HT1080 (cell line): ENCODE measurements around the gene ZNRF3. TPM values are rescaled to one million over a fixed set of nuclear protein-coding genes. Genes with fewer than 3 reads are reported as not detected.
"Not testable (repeated sequence)": the region's sequence is repeated elsewhere in the genome, so short reads cannot be mapped to it uniquely, and the experiment has no call there.

Experiments
- DNase-seq: peaks from one replicate; pipeline ENCODE4 v3.0.0-alpha.2; 2015; ENCODE audit warnings: low read depth
- total RNA-seq: library from RNA; depleted of rRNA; stranded (reverse); fragments of >200 nt; shearing (Covaris generic); gene quantifications from 2 replicates; pipeline ENCODE4 v1.2.3, GENCODE V29; 2014

Gene ZNRF3
- total RNA-seq, 1 experiment from 2014 or later: 9.1 TPM

DNA sequence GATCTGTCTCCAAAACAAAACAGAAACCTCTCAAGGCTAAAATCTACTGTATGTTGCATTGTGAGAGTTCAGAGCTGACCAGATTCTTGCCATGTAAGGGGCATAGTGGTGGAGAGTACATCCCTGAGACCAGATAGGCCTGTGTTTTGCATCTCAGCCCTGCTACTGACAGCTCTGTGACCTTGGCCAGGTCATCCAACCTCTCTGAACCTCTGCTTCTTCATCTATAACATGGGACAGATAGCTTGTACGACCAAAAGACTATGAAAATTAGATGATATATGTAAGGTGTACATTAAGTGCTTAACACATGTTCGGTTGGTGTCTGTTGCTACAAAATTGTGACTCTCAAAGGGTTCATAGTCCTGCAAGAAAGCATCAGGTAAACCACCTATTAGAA lies 22.9 kb downstream of the ZNRF3 start:
- DNase-seq: no peak

DNA sequence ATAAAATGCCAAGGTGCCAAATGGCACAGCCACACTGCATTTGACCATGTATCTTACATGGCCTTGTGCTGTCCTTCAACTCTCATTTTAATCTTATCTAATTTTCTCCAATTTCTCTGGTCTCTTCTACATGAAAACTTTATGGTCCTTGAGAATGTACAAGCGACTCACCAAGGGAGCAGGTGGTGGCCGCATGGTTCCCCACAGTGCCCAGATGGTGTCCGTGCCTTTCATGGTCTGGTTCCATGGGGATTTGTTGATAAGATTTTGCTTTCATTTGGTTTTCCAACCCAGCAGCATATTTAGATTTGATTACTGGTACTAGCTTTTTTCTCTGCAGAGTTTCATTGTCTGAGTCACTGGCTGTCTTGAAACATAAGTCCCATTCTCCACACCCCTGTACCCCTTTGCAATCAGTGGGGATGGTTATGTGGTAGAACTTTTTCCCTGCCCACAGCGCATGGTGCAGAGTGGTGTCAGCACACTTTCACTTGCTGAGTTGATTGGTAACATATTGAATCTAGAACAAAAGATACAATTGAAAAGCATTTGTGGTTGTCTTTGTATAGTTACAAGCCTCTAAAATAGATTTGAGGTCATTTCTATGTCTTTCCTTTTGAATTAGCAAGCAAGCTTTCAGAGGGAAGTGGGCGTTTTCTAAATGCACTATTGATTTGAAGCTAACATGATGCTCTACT lies 24.1 kb downstream of the ZNRF3 start:
- no peak for DNase-seq

- not testable (repeated sequence) for DNase-seq
Measured at GRCh38 chr22:28908810-28909209, 25.4 kb downstream of the ZNRF3 start.

- no peak for DNase-seq
Measured at GRCh38 chr22:28909375-28909774, 26.0 kb downstream of the ZNRF3 start.

- DNase-seq: no peak
Measured at GRCh38 chr22:28910569-28911303, 27.4 kb downstream of the ZNRF3 start.

GRCh38 chr22:28911304-28911690 lies 27.9 kb downstream of the ZNRF3 start:
- DNase-seq: no peak

GRCh38 chr22:28911777-28912669 lies 28.7 kb downstream of the ZNRF3 start:
- DNase-seq: no peak

GRCh38 chr22:28914201-28914600 lies 30.8 kb downstream of the ZNRF3 start:
- DNase-seq: no peak

GRCh38 chr22:28915969-28916368 lies 32.6 kb downstream of the ZNRF3 start:
- no peak for DNase-seq

DNA sequence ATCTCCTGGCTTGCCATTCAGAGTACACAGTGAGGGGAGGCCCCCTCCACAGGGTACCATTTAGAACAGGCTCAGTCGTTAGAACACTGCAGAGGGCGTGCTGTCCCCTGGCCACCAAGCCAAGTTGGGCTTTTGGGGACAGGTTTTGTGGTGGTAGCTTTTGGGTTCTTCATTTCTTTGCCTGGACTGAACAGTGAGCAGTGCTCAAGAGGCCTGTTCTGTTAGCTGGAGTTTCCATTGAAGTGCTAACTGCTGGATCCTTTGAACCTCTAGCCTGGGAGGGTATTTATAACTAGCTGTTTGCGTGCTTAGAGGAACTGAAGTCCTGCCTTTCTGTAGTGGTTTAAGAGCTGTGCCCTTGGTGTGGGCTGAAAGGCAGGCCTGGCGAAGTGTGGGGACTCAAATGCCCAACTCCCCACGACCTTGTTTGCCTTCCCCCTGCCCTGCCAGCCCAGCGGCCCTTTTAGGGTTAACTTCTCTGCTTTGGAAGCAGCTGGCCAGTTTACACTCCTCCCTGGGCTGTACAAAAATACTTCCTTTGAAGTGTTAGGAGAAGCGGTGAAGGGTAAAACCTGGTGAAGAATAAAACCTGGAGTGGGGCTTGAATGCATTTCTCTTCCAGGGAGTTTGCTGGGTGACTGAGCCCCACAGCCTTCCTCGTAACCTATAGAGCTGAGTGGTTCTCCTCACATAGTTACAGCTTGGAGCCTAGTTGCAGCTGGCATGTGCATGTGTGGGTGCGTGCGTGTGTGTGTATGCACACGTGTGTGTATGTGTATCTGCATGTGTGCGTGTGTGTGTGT lies 34.6 kb downstream of the ZNRF3 start:
- DNase-seq: no peak

GRCh38 chr22:28918550-28919271 lies 35.3 kb downstream of the ZNRF3 start:
- no peak for DNase-seq

DNA sequence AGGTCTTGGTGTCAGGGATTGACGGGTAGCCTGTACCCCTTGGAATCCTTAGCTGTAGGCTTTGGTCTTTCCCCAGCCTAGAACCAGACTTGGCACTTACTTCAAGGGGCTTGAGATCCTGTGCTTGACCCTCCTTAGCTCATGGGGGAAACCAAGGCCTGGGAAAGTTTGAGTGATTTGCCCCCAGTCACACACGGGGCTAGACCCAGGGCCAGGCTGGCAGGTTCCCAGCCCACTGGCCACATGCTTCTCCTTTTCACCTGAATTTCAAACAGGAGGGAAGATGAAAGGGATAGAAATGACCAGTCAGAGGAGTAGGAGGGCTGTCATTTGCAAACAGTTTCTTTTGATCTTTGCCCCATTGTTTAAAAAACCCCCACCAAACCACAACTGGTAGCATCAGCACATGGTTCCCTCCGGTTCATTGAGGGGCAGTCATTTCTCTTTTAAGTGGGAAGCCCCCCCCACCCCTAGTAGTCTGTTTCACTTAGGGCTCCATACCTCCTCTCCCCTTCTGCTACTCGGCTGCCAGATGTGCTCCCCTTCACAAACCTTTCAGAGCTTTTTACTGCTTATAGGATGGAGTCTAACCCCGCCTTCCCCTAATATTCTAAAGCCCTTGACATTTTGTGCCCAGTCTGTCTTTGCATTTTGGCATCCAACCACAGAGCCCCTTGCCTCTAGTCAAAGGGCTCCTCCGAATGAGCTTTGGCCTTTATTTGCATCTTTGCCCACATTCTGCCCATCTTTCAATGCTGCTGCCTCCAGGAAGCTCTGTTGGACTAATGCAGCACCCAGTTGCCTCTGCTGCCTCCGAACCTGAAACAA lies 37.6 kb downstream of the ZNRF3 start:
- DNase-seq: no peak

DNA sequence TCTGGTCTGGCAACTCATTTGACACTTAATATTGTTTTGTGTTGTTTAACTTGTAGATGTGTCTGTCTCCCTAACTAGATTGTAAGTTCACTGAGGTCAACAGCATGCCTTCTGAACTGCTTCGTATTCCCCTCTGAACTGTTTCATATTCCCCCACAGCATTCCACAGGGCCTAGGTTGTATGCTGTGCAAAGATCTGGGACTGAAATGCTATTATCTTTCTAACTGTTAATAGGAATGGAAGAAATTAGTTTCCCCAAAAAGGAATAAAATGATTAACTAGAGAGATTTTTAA lies 38.2 kb downstream of the ZNRF3 start:
- no peak for DNase-seq

DNA sequence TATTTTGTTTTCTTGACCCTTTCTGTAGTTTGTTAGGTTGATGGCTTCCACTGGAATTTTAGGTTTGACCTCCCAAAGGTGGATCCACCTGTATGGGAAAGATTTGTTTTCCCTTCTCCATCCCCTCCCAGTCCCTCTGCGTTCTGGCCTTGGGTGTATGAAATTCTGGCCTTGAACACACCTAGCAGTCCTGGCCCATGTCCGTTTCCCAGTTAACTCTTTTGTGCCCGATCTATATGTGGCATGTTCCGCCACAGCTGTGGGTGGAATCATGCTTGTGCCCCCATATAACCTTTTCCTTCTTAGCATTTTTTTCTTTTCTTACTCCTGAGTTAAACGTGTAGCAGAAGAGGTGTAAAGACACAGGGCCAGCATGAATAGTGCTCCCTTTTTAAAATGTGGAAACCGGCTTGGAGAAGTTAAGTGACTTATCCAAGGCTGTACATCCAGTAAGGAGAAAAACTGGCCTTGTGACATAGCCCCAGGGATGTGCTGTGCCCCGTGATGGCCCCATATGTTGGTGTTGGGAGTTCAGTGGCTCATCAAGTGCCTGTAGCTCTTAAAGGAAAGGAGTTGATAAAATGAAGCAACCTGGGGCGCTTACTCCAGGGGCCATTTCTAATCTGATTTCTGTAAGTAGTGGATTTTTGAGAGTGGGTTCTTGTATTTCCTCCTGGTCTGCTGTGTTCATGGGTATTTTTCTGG lies 39.3 kb downstream of the ZNRF3 start:
- no peak for DNase-seq

- DNase-seq: no peak
Measured at GRCh38 chr22:28923826-28924732, 40.7 kb downstream of the ZNRF3 start.

GRCh38 chr22:28925916-28926315 lies 42.5 kb downstream of the ZNRF3 start:
- no peak for DNase-seq

DNA sequence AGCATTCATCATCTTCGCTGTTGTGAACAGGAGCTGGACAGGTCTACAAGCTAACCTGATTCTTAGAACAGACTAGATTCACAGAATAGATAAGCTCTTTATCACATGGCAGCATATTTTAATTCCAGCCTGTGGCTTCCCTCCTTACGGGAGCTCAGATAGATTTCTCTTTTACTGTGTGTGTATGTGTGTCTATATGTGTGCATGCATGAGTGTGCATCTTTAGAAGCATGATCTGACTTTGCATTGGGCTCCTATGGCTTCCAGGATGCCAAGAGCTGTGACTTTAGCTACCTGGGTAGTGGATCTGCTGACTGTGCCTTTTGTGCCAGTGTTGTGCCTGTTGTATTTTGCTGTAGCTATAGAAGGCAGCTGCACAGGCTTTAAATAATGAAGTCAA lies 44.3 kb downstream of the ZNRF3 start:
- no peak for DNase-seq

DNA sequence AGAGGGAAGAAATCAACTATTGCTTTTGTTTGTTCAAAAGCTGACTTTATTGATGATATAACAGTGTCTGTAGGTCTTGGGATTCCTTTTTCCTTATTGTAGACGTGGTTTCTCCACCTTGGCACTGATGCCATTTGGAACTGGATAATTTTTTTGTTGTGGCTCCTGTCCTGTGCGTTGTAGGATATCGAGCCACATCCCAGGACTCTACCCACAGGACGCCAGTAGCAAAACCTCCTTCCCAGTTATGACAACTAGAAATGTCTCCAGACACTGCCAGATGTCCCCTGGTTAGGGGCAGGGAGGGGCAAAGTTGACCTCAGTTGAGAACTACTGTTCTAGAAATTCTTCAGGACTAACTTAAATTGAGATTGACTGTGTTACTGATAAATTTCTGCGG lies 45.8 kb downstream of the ZNRF3 start:
- DNase-seq: no peak
